ENCODE measurements around the gene PDE4D.
"Not testable (repeated sequence)": the region's sequence is repeated elsewhere in the genome, so short reads cannot be mapped to it uniquely, and the experiment has no call there.

Gene PDE4D

GRCh38 chr5:59066367-59067163 is 827.0 kb downstream of the PDE4D start:
- no peak for DNase-seq (ENCODE audit: low read depth)

GRCh38 chr5:59065554-59065953 is 828.0 kb downstream of the PDE4D start:
- no peak for DNase-seq (ENCODE audit: low read depth)

- DNase-seq (ENCODE audit: low read depth), result no peak
Observed at GRCh38 chr5:59064293-59064692, 829.2 kb downstream of the PDE4D start.

- DNase-seq (ENCODE audit: low read depth), result no peak
Observed at GRCh38 chr5:59062986-59063683, 830.4 kb downstream of the PDE4D start.

- DNase-seq (ENCODE audit: low read depth), result no peak
Observed at GRCh38 chr5:59061377-59061776, 832.1 kb downstream of the PDE4D start.

GRCh38 chr5:59058969-59059687 is 834.4 kb downstream of the PDE4D start:
- no peak for DNase-seq (ENCODE audit: low read depth)

GRCh38 chr5:59058237-59058636 is 835.3 kb downstream of the PDE4D start:
- no peak for DNase-seq (ENCODE audit: low read depth)

- DNase-seq (ENCODE audit: low read depth), result not testable (repeated sequence)
Observed at GRCh38 chr5:59056599-59056998, 836.9 kb downstream of the PDE4D start.

GRCh38 chr5:59055745-59056448 is 837.6 kb downstream of the PDE4D start:
- DNase-seq (ENCODE audit: low read depth), result no peak

- no peak for DNase-seq (ENCODE audit: low read depth)
Observed at GRCh38 chr5:59054963-59055528, 838.5 kb downstream of the PDE4D start.

- no peak for DNase-seq (ENCODE audit: low read depth)
Observed at GRCh38 chr5:59051951-59052350, 841.6 kb downstream of the PDE4D start.

GRCh38 chr5:59049095-59049494 is 844.4 kb downstream of the PDE4D start:
- no peak for DNase-seq (ENCODE audit: low read depth)

GRCh38 chr5:59042201-59043055 is 851.1 kb downstream of the PDE4D start:
- no peak for DNase-seq (ENCODE audit: low read depth)

GRCh38 chr5:59041355-59041754 is 852.2 kb downstream of the PDE4D start:
- no peak for DNase-seq (ENCODE audit: low read depth)

- no peak for DNase-seq (ENCODE audit: low read depth)
Observed at GRCh38 chr5:59040804-59041201, 852.7 kb downstream of the PDE4D start.

- DNase-seq (ENCODE audit: low read depth), result no peak
Observed at GRCh38 chr5:59040024-59040803, 853.3 kb downstream of the PDE4D start.

GRCh38 chr5:59039296-59040023 is 854.1 kb downstream of the PDE4D start:
- peak; percentile 76 for DNase-seq (ENCODE audit: low read depth)

GRCh38 chr5:59038798-59039295 is 854.7 kb downstream of the PDE4D start:
- DNase-seq (ENCODE audit: low read depth), result no peak
